AG09309 (cell line): ENCODE results near the gene GOLGB1.

Experiments used
- DNase-seq: peaks from one replicate; pipeline ENCODE4 v3.0.0-alpha.2; 2010; ENCODE audit warnings: low read depth
- H3K4me3 ChIP-seq: 2 replicates; pipeline ENCODE4 v1.5.1; 2011; ENCODE audit warnings: mild to moderate bottlenecking, low read depth, low read length, moderate library complexity; ENCODE audit not compliant: control insufficient read depth
- CTCF ChIP-seq: IDR thresholded peaks from 2 replicates; pipeline ENCODE4 v1.5.1; 2011; ENCODE audit warnings: mild to moderate bottlenecking, low read depth, low read length, inconsistent platforms; ENCODE audit not compliant: insufficient read depth, control insufficient read depth; ENCODE audit errors: missing control alignments

Gene GOLGB1

GRCh38 chr3:121667333-121667732 is 82.2 kb downstream of the GOLGB1 start:
- no peak overlapping the region for H3K4me3 ChIP-seq
- no peak for TF ChIP-seq CTCF
- no peak for DNase-seq

GRCh38 chr3:121665488-121665887 is 84.1 kb downstream of the GOLGB1 start:
- no peak for DNase-seq
- TF ChIP-seq CTCF: no peak
- no peak overlapping the region for H3K4me3 ChIP-seq

- DNase-seq: no peak
- H3K4me3 ChIP-seq: no peak overlapping the region
- TF ChIP-seq CTCF: no peak
Observed at GRCh38 chr3:121663171-121663847, 86.2 kb downstream of the GOLGB1 start.

GRCh38 chr3:121662742-121663141 is 86.8 kb downstream of the GOLGB1 start:
- H3K4me3 ChIP-seq: no peak overlapping the region
- TF ChIP-seq CTCF: no peak
- no peak for DNase-seq

GRCh38 chr3:121661376-121661775 is 88.2 kb downstream of the GOLGB1 start:
- no peak for TF ChIP-seq CTCF
- no peak for DNase-seq
- no peak overlapping the region for H3K4me3 ChIP-seq

- H3K4me3 ChIP-seq: no peak within 1 kb of the TSS
- no peak for DNase-seq
- TF ChIP-seq CTCF: no peak
Observed at GRCh38 chr3:121660356-121661171, 89.0 kb downstream of the GOLGB1 start, which contains the start of gene HCLS1. TSS of gene HCLS1 (minus strand) at chr3:121660903. CDS start at chr3:121658347, 2,556 bp downstream.

GRCh38 chr3:121659586-121659985 is 90.0 kb downstream of the GOLGB1 start:
- no peak overlapping the region for H3K4me3 ChIP-seq
- TF ChIP-seq CTCF: no peak
- no peak for DNase-seq
